ENCODE data around the gene CAMP.
A peak's percentile ranks its signal among the peaks of the same experiment; 100 is the strongest.
"Not testable (repeated sequence)": the region's sequence is repeated elsewhere in the genome, so short reads cannot be mapped to it uniquely, and the experiment has no call there.

The CAMP gene

DNA sequence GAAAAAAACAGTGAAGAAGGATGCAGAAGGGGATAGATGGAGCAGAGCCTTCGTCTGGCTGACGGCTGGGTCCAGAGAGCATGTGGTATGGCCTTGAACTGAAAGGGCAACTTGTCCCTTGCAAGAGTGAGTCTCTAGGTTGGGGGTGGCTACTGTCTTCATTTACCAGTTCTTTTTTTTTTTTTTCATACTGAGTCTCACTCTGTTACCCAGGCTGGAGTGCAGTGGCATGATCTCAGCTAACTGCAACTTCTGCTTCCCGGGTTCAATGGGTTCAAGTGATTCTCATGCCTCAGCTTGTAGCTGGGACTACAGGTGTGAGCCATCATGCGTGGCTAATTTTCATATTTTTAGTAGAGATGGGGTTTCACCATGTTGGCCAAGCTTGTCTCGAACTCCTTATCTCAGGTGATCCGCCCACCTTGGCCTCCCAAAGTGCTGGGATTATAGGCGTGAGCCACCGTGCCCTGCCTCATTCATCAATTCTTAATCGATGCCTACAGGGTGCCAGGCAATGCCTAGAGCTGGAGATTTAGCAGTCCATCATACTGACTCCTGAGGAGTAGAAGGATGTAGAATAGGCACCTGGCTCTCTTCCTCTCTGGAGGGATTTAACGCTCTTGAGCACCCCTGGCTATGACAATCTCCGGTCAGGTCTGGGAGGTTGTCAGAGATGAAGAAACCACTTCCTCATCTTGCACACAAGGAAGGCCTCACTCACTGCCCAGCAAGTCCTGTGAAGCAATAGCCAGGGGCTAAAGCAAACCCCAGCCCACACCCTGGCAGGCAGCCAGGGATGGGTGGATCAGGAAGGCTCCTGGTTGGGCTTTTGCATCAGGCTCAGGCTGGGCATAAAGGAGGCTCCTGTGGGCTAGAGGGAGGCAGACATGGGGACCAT lies at the start of gene CAMP:
CAMP (plus strand) TSS at position 880 of the 898 bp plus-strand sequence; CDS start at position 897, 17 bp downstream.
- DNase-seq, result no peak

DNA sequence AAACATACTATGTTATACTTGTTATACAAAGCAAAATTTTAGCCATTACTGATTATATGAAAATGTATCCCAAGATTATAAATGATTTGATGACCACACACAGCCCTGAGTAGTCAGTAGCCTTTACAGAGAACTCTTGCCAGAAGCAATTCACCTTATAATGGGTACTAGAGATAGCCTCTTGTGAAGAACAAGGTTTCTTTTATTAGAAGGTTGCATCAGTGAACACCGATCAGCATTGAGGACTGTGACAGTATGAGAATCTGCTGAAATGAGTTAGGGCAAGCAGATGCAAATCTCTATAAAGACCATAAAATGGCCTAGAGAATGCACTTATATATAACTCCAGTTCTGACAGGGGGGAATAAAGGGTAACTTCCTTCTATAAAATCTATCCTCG lies 45.2 kb upstream of the CAMP start:
- no peak for DNase-seq

GRCh38 chr3:48180021-48180420 lies 43.3 kb upstream of the CAMP start:
- no peak for DNase-seq

GRCh38 chr3:48180531-48181253 lies 42.6 kb upstream of the CAMP start:
- no peak for DNase-seq

DNA sequence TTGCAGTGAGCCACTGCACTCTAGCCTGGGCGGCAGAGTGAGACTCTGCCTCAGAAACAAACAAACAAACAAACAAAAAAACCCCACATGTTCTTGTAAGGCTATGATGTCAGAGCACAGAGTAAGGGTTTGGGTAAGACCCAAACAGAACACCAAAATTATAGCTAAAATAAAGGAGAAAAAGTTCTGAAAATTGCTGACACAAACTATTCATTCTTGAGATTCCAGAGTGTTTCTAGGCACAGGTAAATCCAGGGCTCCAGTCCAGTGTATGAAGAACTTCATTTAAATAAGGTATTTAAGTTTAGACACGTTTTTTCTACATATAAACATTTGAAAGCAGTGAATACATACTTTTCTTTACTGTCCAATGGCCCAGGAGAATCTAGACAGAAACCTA lies 39.0 kb upstream of the CAMP start:
- DNase-seq, result no peak

GRCh38 chr3:48185129-48185528 lies 38.2 kb upstream of the CAMP start:
- DNase-seq, result no peak

- DNase-seq, result no peak
These were observed 36.5 kb upstream of the CAMP start for GRCh38 chr3:48186631-48187300.

DNA sequence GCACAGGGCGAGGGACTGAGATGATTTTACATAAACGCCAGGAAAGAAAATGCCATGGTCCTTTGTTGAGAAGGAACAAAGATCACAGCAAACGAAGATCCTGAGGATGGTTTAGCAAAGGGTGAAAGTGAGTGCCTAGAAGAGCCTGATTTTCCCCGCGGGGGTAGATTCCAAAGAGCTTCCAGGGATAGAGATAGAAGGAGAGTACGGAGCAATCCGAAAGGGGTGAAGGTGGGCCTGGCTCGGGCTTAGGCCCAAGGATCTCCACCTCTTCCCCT lies 36.1 kb upstream of the CAMP start:
- DNase-seq, result no peak

DNA sequence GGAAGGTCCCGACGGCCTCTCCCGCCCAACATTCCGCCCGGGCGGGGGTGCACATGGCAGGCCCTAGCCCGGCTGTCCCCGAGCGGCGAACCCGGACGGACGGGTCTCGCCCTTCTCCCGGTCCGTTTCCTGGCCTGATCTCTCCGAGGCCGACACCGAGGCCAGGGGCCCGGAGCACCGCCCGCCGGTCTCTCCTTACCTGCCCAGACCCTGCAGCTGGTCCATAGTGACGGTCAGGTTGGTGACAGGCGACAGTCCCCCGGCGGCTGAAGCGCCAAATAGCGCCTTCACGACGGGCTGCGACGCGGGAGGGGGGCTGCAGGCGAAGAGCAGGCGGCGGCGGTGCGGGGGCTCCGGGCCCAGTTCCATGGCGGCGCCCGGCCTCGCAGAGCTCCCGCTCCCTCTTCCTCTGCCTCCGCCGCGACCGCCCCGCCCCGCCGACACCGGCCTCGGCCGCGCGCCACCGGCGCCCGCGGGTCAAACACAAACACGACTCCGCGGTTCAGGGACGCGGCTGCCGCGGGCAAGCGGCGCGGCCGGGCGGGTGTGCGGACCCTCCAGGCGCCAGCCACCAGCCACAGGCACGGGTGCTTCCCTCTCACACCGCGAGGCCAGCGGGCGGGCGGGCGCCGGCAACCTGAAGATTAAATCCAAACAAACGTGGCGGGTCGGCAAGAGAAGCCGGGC lies 35.6 kb upstream of the CAMP start:
- no peak for DNase-seq

DNA sequence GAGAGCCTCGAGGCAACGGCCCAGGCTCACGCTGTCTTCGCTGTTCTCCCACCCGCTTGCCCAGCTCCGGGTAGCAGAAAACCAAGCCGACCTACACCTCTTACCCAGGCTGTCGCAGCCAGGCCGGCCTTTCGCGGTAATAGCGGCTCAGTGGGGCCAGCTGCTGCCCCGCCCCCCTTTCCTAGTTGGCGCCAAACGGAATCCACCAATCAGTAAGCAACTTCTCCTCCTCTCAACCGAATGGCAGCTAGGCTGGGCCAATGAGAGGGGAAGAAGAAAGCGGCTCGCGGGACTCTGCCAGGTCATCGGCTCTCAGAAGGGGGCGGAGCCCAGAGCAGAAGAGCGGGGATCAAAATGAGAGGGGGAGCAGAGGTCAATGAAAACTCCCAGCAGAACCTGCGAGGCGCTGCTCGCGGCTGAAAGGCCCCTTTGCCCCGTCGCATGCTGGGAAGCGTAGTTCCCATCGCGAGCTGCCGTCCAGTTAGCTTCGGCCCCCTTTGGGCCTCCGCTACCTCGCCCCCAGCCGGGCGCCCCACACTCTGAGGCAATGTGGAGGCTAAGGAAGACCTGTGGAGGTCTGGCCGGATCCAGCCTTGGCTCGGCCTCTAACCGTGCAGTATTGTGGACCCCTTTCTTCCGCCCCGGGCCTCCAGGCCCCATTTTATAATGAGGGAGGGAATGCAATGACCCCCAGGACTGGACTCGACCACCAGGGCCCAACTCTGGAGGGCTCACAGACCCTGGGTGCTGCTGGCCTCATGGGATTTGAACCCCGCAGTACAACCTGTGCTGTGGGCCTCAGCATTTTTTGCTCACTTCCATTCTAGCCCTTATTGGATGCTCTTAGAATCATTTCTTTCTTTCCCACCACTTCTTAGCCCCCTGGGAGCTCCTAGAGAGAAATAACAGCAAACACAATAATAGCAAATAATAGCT lies 34.8 kb upstream of the CAMP start, which contains the start of gene CDC25A:
CDC25A (minus strand) TSS at position 152 of the 936 bp plus-strand sequence. CDS start 470 bp downstream, outside the sequence.
- peak; percentile 96 for DNase-seq

- no peak for DNase-seq
These were observed 34.0 kb upstream of the CAMP start for GRCh38 chr3:48189321-48189720.

- no peak for DNase-seq
These were observed 32.4 kb upstream of the CAMP start for GRCh38 chr3:48190911-48191310.

DNA sequence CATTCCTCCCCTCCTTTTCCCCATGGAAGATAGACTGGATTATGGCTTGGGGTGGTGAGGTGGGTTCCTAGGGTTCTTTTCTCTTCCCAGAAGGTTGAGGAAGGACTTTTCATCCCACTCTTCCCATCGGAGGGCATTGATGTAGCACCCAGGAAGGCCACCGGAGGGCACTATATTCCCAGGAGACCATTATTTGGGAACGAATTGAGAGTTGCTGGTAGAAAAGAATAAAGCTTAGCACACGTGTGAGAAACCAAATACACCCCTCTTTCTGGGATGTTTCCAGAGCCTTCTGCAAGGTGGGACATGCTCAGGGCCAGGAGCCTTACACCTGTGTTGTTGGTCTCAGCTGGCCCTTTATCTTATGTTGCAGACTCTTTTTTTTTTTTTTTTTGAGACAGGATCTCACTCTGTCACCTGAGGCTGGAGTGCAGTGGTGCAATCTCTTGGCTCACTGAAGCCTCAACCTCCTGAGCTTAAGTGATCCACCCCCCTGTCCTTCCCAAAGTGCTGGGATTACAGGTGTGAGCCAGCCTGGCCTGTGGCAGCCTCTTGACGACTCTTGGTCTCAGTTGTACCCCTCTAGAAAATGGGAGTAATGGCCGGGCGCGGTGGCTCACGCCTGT lies 28.7 kb upstream of the CAMP start:
- peak; percentile 27 for DNase-seq

DNA sequence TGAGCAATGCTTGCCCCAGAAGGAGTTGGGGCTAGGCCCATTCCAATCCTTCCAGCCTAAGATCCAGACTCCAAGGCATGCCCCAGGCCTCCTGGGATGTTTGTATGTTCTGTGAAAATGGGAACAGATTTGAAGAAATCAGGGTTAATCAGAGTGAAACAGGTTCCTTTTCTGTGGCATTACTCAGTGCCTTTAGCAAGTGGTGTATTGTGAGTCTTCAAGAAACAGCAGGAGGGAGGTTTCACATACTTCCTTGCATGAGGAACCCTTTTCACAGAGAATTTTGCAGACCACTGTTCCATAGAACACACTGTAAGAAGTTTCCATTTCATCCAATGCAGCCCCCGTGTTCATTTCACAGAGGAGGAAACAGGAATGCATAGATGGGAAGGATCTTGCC lies 26.7 kb upstream of the CAMP start:
- DNase-seq, result no peak

DNA sequence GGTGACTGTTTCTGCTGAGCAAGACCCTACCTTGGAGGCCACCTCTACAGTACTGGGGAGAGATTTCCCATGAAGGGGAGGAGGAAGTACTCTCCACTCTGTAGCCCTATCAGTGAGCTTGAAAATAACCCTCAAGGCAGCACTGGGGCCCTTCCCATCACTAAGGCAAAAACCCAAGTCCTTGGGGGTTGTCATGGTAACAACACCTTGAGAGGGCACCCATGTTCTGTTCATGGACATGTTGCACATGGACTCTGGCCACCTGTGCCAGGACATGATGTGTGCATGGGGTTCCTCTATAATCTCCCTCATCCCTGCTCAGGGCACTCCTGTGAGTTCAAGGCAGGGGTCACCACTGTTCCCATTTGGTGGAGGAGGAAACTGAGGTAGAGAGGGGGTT lies 24.2 kb upstream of the CAMP start:
- no peak for DNase-seq

DNA sequence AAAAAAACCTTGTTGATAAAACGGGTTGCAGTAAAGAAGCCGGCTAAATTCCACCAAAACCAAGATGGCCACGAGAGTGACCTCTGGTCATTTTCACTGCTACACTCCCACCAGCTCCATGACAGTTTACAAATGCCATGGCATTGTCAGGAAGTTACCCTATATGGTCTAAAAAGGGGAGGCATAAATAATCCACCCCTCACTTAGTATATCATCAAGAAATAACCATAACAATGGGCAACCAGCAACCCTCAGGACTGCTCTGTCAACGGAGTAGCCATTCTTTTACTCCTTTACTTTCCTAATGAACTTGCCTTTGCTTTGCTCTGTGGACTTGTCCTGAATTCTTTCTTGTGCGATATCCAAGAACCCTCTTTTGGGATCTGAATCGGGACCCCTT lies 20.7 kb upstream of the CAMP start:
- DNase-seq, result no peak

DNA sequence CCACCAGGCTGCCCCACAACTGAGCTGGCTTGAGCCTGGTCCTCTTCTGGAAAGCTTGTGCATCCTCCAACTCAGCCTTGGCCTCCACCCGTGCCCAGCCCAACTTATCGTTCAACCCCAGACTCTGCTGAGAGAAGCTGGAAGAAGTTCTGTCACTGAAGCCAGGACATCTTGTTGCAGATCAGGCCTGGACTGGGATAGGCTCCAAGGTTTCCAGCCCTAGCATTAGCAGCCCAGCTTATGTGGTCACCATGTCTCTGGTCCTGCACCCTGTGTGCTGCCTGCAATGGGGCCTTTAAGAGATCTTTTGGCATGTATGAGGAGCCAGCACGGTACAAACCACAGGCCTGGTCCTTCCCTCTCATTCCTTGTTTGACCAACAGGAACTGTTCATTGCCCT lies 15.2 kb upstream of the CAMP start:
- DNase-seq, result no peak

DNA sequence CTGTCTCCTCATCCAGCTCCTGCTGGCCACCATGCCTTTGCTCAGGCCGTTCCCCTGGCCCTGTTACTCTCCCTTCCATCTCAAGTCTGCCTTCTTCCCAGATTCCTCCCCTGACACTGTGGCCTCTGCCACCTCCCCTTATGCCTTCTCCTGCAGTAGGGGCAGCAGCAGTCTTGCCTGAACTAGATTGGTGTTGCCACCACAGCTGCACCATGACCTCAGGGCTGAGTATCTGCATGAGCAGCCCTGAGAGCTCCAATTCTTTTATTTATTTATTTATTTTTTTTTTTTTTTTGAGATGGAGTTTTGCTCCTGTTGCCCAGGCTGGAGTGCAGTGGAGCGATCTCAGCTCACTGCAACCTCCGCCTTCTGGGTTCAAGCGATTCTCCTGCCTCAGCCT lies 13.8 kb upstream of the CAMP start:
- DNase-seq, result no peak

- not testable (repeated sequence) for DNase-seq
These were observed 12.8 kb upstream of the CAMP start for GRCh38 chr3:48210534-48210933.

GRCh38 chr3:48211776-48212175 lies 11.5 kb upstream of the CAMP start:
- not testable (repeated sequence) for DNase-seq

DNA sequence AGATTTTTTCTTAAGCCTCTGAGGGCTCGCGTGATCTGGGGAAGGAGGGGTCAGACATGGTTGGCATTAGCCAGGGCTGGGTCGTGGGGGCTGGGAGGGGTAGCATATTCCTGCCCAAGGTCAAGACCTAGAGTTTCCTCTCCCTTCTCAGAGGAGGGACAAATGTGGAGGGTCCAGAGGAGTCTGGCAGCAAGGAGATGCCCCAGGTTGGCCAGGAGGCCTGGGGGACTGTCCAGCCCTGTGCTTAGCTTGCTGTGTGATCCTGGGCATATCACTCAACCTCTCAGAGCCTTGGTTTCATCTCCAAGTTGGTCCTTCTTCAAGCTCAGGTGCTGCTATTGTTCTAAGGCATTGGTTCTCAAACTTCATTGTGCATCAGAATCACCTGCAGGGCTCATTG lies 9.1 kb upstream of the CAMP start:
- no peak for DNase-seq

DNA sequence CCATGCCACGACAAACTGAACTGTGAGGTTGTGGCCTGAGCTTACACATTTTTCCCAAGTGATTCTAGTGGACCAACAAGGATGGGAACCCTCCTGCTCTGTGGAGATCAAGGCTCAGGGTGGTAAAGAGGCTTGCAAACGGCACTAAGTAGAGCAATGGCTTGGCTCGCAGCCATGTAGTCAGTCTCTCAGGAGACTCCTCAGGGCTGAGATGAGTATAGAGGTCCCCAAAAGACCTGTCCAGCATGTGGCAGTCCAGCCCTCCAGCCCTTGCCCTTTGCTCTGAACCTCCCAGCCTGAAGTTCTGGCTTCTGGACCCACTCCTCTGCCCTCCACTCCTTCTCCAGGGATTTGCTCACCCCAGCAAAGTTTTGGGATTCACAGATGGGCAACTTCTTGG lies 8.3 kb upstream of the CAMP start:
- DNase-seq, result no peak
